GM18909 (cell line): Measurements from ENCODE around the gene ARMH1.

Experiments used
- ATAC-seq: cut with Tn5 transposase; IDR thresholded peaks from one replicate; pipeline ENCODE4 v1.9.1; 2021; ENCODE audit warnings: mild to moderate bottlenecking; ENCODE audit not compliant: unreplicated experiment, poor library complexity

Gene ARMH1

GRCh38 chr1:44674113-44675000 is at the start of gene ARMH1, which contains the start of gene TMEM53:
ARMH1 (plus strand) TSS chr1:44674714; CDS start chr1:44689698, 14,984 bp downstream.
TMEM53 (minus strand) TSS chr1:44674481; CDS start chr1:44674391, 90 bp downstream.
- ATAC-seq, result peak; percentile 90

- ATAC-seq, result no peak
Observed at GRCh38 chr1:44625348-44625747, 49.2 kb upstream of the ARMH1 start.

GRCh38 chr1:44628962-44629756 is 45.4 kb upstream of the ARMH1 start:
- ATAC-seq, result no peak

GRCh38 chr1:44630116-44630515 is 44.4 kb upstream of the ARMH1 start:
- ATAC-seq, result no peak

GRCh38 chr1:44631333-44631646 is 43.2 kb upstream of the ARMH1 start:
- no peak for ATAC-seq

- ATAC-seq, result peak; percentile 71
Observed at GRCh38 chr1:44631647-44632539, 42.6 kb upstream of the ARMH1 start.

- no peak for ATAC-seq
Observed at GRCh38 chr1:44632598-44632997, 41.9 kb upstream of the ARMH1 start.

- no peak for ATAC-seq
Observed at GRCh38 chr1:44634606-44635189, 39.8 kb upstream of the ARMH1 start.

- no peak for ATAC-seq
Observed at GRCh38 chr1:44635439-44635838, 39.1 kb upstream of the ARMH1 start.

- no peak for ATAC-seq
Observed at GRCh38 chr1:44636083-44636687, 38.3 kb upstream of the ARMH1 start.

GRCh38 chr1:44636688-44637598 is 37.6 kb upstream of the ARMH1 start:
- no peak for ATAC-seq

GRCh38 chr1:44637702-44638411 is 36.7 kb upstream of the ARMH1 start:
- no peak for ATAC-seq

GRCh38 chr1:44640200-44640853 is 34.2 kb upstream of the ARMH1 start:
- no peak for ATAC-seq

- ATAC-seq, result no peak
Observed at GRCh38 chr1:44641126-44642102, 33.1 kb upstream of the ARMH1 start.

GRCh38 chr1:44642255-44642654 is 32.3 kb upstream of the ARMH1 start:
- ATAC-seq, result no peak

- ATAC-seq, result no peak
Observed at GRCh38 chr1:44642925-44643324, 31.6 kb upstream of the ARMH1 start.
